HFFc6 (cell line): ENCODE results near the gene ANAPC13. TPM values are rescaled to one million over a fixed set of nuclear protein-coding genes. Genes with fewer than 3 reads are reported as not detected.

Experiments used
- DNase-seq: peaks from one replicate; pipeline ENCODE4 v3.0.0-alpha.2; 2018
- H3K27ac Mint-ChIP-seq: 2 replicates; pipeline ENCODE4 v1.8.0; 2020; ENCODE audit warnings: mild to moderate bottlenecking, mixed read lengths
- H3K27me3 Mint-ChIP-seq: 2 replicates; pipeline ENCODE4 v1.8.0; 2021; ENCODE audit warnings: mild to moderate bottlenecking, moderate library complexity, mixed read lengths; ENCODE audit not compliant: insufficient read depth
- H3K36me3 Mint-ChIP-seq: 2 replicates; pipeline ENCODE4 v1.8.0; 2021; ENCODE audit warnings: low read depth, mixed read lengths
- H3K4me1 Mint-ChIP-seq: 2 replicates; pipeline ENCODE4 v1.8.0; 2020; ENCODE audit warnings: low read depth, mixed read lengths
- H3K4me3 Mint-ChIP-seq: 2 replicates; pipeline ENCODE4 v1.8.0; 2020; ENCODE audit warnings: mild to moderate bottlenecking, moderate library complexity, mixed read lengths
- H3K9me3 Mint-ChIP-seq: 2 replicates; pipeline ENCODE4 v1.8.0; 2020; ENCODE audit warnings: mild to moderate bottlenecking, mixed read lengths
- total RNA-seq, 6 experiments: library from RNA; stranded (reverse); fragmentation: NEBNext Ultra II Directional; extraction: Animal tissue kit (Norgen Biotek cat#: 25700); gene quantifications; 2 replicates in 1 of 6; 3 replicates in 5 of 6; pipeline ENCODE4 v1.2.3, GENCODE V29; 2021
- TF ChIP-seq, protein P1 (sequence below): fragments of 200-600 bp; sonication (generic); IDR thresholded peaks from 2 replicates; pipeline ENCODE4 v1.5.0; 2021; ENCODE audit warnings: antibody characterized with exemption, mild to moderate bottlenecking

The ANAPC13 gene
- total RNA-seq, 6 experiments from 2014 or later: 123 to 152 (median 137) TPM

GRCh38 chr3:134516905-134517304 lies 31.1 kb upstream of the ANAPC13 start:
- peaks cover under 1% of the 10 kb centered on the region; the same call in 1 of the 2 replicates for H3K9me3 Mint-ChIP-seq
- peaks cover 27% of the 10 kb centered on the region for H3K4me1 Mint-ChIP-seq
- no peaks in the 10 kb centered on the region for H3K27me3 Mint-ChIP-seq
- peak overlapping the region; percentile 83 for H3K27ac Mint-ChIP-seq
- H3K4me3 Mint-ChIP-seq: peak overlapping the region; percentile 71
- peaks cover 17% of the 10 kb centered on the region for H3K36me3 Mint-ChIP-seq
- TF ChIP-seq, protein P1, sequence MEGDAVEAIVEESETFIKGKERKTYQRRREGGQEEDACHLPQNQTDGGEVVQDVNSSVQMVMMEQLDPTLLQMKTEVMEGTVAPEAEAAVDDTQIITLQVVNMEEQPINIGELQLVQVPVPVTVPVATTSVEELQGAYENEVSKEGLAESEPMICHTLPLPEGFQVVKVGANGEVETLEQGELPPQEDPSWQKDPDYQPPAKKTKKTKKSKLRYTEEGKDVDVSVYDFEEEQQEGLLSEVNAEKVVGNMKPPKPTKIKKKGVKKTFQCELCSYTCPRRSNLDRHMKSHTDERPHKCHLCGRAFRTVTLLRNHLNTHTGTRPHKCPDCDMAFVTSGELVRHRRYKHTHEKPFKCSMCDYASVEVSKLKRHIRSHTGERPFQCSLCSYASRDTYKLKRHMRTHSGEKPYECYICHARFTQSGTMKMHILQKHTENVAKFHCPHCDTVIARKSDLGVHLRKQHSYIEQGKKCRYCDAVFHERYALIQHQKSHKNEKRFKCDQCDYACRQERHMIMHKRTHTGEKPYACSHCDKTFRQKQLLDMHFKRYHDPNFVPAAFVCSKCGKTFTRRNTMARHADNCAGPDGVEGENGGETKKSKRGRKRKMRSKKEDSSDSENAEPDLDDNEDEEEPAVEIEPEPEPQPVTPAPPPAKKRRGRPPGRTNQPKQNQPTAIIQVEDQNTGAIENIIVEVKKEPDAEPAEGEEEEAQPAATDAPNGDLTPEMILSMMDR: no peak
- no peak for DNase-seq

DNA sequence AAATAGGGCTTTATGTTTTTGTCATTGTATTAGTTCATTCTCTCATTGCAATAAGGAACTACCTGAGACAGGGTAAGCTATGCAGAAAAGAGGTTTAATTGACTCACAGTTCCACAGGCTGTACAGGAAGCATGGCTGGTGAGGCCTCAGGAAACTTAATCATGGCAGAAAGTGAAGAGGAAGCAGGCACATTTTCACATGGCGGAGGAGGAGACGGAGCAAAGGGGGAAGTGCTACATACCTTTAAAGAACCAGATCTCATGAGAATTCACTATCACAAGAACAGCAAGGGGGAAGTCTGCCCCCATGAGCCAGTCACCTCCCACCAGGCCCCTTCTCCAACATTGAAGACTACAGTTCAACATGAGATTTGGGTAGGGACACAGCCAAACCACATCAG lies 25.7 kb upstream of the ANAPC13 start:
- H3K27ac Mint-ChIP-seq: no peak overlapping the region
- TF ChIP-seq, protein P1: no peak
- no peak for DNase-seq
- H3K27me3 Mint-ChIP-seq: no peaks in the 10 kb centered on the region
- no peak overlapping the region for H3K4me3 Mint-ChIP-seq
- H3K36me3 Mint-ChIP-seq: peaks cover 33% of the 10 kb centered on the region
- H3K9me3 Mint-ChIP-seq: no peaks in the 10 kb centered on the region
- H3K4me1 Mint-ChIP-seq: peaks cover 8% of the 10 kb centered on the region

DNA sequence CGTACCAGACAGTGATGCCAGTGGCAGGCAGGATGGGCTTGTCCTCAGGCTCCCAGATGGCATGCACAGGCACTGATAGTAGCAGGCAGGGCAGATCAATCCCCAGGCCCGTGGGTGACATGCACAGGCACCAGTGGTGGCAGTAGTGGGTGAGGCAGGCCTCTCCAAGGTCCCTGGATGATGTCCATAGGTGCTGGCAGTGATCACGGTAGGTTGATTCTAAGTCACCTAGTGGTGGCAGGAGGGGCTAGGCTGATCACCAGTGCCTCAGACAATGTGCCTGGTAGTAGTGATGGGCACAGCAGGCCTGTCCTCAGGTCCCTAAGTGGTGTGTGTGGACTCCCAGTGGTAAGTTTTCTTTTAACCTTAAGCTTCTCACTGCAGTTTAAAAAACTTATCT lies 19.7 kb upstream of the ANAPC13 start:
- H3K4me1 Mint-ChIP-seq: peaks cover 26% of the 10 kb centered on the region
- H3K36me3 Mint-ChIP-seq: peaks cover 74% of the 10 kb centered on the region
- peaks cover 27% of the 10 kb centered on the region for H3K9me3 Mint-ChIP-seq
- TF ChIP-seq, protein P1: 0 out of 2 replicates have a peak, but pooled peaks have one; percentile 5
- no peak overlapping the region for H3K4me3 Mint-ChIP-seq
- no peak overlapping the region for H3K27ac Mint-ChIP-seq
- H3K27me3 Mint-ChIP-seq: no peaks in the 10 kb centered on the region
- DNase-seq: no peak

DNA sequence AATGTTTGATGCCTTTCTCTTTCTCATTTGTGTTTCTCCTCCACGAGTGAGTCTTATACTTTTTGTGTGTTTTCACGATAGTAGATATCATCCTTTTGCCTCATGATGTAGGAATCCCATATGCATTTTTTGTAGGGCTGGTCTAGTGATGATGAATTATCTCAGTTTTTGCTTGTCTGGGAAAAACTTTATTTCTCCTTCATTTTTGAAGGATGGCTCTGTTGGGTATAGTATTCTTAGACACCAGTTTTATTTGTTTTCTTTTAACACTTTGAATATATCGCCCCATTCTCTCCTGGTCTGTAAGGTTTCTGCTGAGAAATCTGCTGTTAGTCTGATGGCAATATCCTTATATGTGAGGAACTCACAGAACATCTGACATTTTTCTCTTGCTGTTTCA lies 18.3 kb upstream of the ANAPC13 start:
- H3K4me3 Mint-ChIP-seq: no peak overlapping the region
- DNase-seq: no peak

DNA sequence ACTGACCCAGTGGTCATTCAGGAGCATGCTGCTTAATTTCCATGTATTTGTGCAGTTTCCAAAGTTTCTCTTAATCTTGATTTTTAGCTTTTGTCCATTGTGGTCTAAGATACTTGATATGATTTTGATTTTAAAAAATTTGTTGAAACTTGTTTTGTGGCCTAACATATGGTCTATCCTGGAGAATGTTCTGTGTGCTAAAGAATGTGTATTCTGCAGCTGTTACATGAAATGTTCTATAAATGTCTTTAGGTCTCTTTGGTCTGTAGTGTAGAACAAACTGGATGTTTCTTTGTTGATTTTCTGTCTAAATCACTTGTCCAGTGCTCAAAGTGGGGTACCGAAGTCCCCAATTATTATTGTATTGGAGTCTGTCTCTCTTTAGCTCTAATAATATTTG lies 17.5 kb upstream of the ANAPC13 start:
- no peak overlapping the region for H3K27ac Mint-ChIP-seq
- H3K9me3 Mint-ChIP-seq: peaks cover 27% of the 10 kb centered on the region
- H3K4me1 Mint-ChIP-seq: peaks cover 27% of the 10 kb centered on the region
- TF ChIP-seq, protein P1: no peak
- no peaks in the 10 kb centered on the region; the same call in 1 of the 2 replicates for H3K27me3 Mint-ChIP-seq
- DNase-seq: no peak
- H3K4me3 Mint-ChIP-seq: no peak overlapping the region
- H3K36me3 Mint-ChIP-seq: peaks cover 73% of the 10 kb centered on the region

More for the DNA sequence above, 18.3 kb upstream of the ANAPC13 start:
- TF ChIP-seq, protein P1: no peak
- peaks cover 27% of the 10 kb centered on the region for H3K9me3 Mint-ChIP-seq
- peaks cover 27% of the 10 kb centered on the region for H3K4me1 Mint-ChIP-seq
- H3K36me3 Mint-ChIP-seq: peaks cover 73% of the 10 kb centered on the region
- no peak overlapping the region for H3K27ac Mint-ChIP-seq
- no peaks in the 10 kb centered on the region; the same call in 1 of the 2 replicates for H3K27me3 Mint-ChIP-seq
